HG02852 (cell line): ENCODE measurements around the gene TRIM29.

ENCODE experiments used
- ATAC-seq: cut with Tn5 transposase; IDR thresholded peaks from one replicate; pipeline ENCODE4 v1.9.1; 2021; ENCODE audit warnings: mild to moderate bottlenecking, moderate library complexity; ENCODE audit not compliant: unreplicated experiment

Gene TRIM29

GRCh38 chr11:120098503-120099020, 39.4 kb downstream of the TRIM29 start:
- ATAC-seq = no peak

- ATAC-seq = no peak
Observed at GRCh38 chr11:120097721-120098385, 40.1 kb downstream of the TRIM29 start.

GRCh38 chr11:120096369-120097191, 41.3 kb downstream of the TRIM29 start:
- no peak for ATAC-seq

- ATAC-seq = no peak
Observed at GRCh38 chr11:120095516-120095915, 42.4 kb downstream of the TRIM29 start.

GRCh38 chr11:120091701-120092100, 46.2 kb downstream of the TRIM29 start:
- ATAC-seq = no peak

GRCh38 chr11:120091121-120091520, 46.8 kb downstream of the TRIM29 start:
- no peak for ATAC-seq

GRCh38 chr11:120090411-120090810, 47.5 kb downstream of the TRIM29 start:
- no peak for ATAC-seq

GRCh38 chr11:120089036-120090001, 48.6 kb downstream of the TRIM29 start:
- ATAC-seq = no peak

GRCh38 chr11:120088056-120088455, 49.9 kb downstream of the TRIM29 start:
- ATAC-seq = no peak

GRCh38 chr11:120086651-120087050, 51.3 kb downstream of the TRIM29 start:
- ATAC-seq = no peak

- ATAC-seq = no peak
Observed at GRCh38 chr11:120079750-120080610, 57.9 kb downstream of the TRIM29 start.

GRCh38 chr11:120078397-120078796, 59.5 kb downstream of the TRIM29 start:
- ATAC-seq = no peak

- ATAC-seq = no peak
Observed at GRCh38 chr11:120074076-120074475, 63.8 kb downstream of the TRIM29 start.

- no peak for ATAC-seq
Observed at GRCh38 chr11:120073196-120073595, 64.7 kb downstream of the TRIM29 start.

- no peak for ATAC-seq
Observed at GRCh38 chr11:120068114-120068573, 69.8 kb downstream of the TRIM29 start.

GRCh38 chr11:120067438-120068113, 70.3 kb downstream of the TRIM29 start:
- no peak for ATAC-seq

- ATAC-seq = no peak
Observed at GRCh38 chr11:120066738-120067437, 71.0 kb downstream of the TRIM29 start.

- no peak for ATAC-seq
Observed at GRCh38 chr11:120065876-120066275, 72.0 kb downstream of the TRIM29 start.

GRCh38 chr11:120065176-120065575, 72.7 kb downstream of the TRIM29 start:
- ATAC-seq = no peak
